Activated naive CD8-positive, alpha-beta T cell treated with anti-CD3 and anti-CD28 coated beads, Interleukin-2, amount 10 ng/mL, durations not matched to agents 7 days and 5 days (primary cell): ENCODE measurements around the gene TRPC3. TPM values are rescaled to one million over a fixed set of nuclear protein-coding genes. Genes with fewer than 3 reads are reported as not detected.

ENCODE experiments used
- ATAC-seq: fragments of 150-1000 bp; cut with Tn5 transposase; one replicate; pipeline ENCODE4 v1.10.0; 2021; ENCODE audit warnings: low read depth, moderate library complexity
- POLR2A ChIA-PET: fragments of 350-600 bp; sonication (Branson Sonifier 250); formaldehyde crosslinking; loops from one replicate; lab custom pipeline; 2021; ENCODE audit warnings: antibody characterized with exemption; lab: Charles Lee
- DNase-seq: peaks from one replicate; pipeline ENCODE4 v3.0.0; 2021
- H3K27ac Mint-ChIP-seq: one replicate; pipeline ENCODE4 v1.8.0; 2022; ENCODE audit warnings: mild to moderate bottlenecking, mixed read lengths
- H3K27me3 Mint-ChIP-seq: one replicate; pipeline ENCODE4 v1.8.0; 2022; ENCODE audit warnings: mild to moderate bottlenecking, moderate library complexity, mixed read lengths
- H3K36me3 Mint-ChIP-seq: one replicate; pipeline ENCODE4 v1.8.0; 2021; ENCODE audit warnings: mild to moderate bottlenecking, mixed read lengths
- H3K4me1 Mint-ChIP-seq: one replicate; pipeline ENCODE4 v1.8.0; 2021; ENCODE audit warnings: mixed read lengths
- H3K4me3 Mint-ChIP-seq: one replicate; pipeline ENCODE4 v1.8.0; 2022; ENCODE audit warnings: mild to moderate bottlenecking, moderate library complexity, mixed read lengths
- H3K9me3 Mint-ChIP-seq: one replicate; pipeline ENCODE4 v1.8.0; 2021; ENCODE audit warnings: mixed read lengths
- total RNA-seq, 2 experiments: library from RNA; stranded (reverse); gene quantifications; one replicate each; pipeline ENCODE4 v1.2.3, GENCODE V29; 2021

TRPC3 gene
- total RNA-seq, 2 experiments from 2014 or later: 0.34 to 0.55 TPM

- Mint-ChIP-seq H3K27me3 (peaks cover 53% of the 10 kb centered on the region), H3K4me3 (no peak overlapping the region), H3K9me3 (no peaks in the 10 kb centered on the region), H3K36me3 (no peaks in the 10 kb centered on the region), H3K4me1 (no peaks in the 10 kb centered on the region), H3K27ac (no peak overlapping the region)
- ATAC-seq (no peak), DNase-seq (no peak)
- POLR2A ChIA-PET: interaction anchor here (0.5 kb wide), 1 partner anchor 22 kb away, joined by 5 read pairs; no protein-coding TSS in a partner anchor
Observed at GRCh38 chr4:121879135-121879534, 72.7 kb downstream of the TRPC3 start.

GRCh38 chr4:121877041-121877773 is 74.7 kb downstream of the TRPC3 start:
- H3K27ac Mint-ChIP-seq: no peak overlapping the region
- peaks cover 7% of the 10 kb centered on the region for H3K4me1 Mint-ChIP-seq
- H3K9me3 Mint-ChIP-seq: no peaks in the 10 kb centered on the region
- H3K4me3 Mint-ChIP-seq: no peak overlapping the region
- POLR2A ChIA-PET: no interaction called here
- DNase-seq (no peak), ATAC-seq (no peak)
- no peaks in the 10 kb centered on the region for H3K36me3 Mint-ChIP-seq
- peaks cover 52% of the 10 kb centered on the region for H3K27me3 Mint-ChIP-seq

- ATAC-seq (no peak), DNase-seq (no peak)
- Mint-ChIP-seq H3K27ac (no peak overlapping the region), H3K9me3 (no peaks in the 10 kb centered on the region), H3K27me3 (peaks cover 42% of the 10 kb centered on the region), H3K4me3 (no peak overlapping the region), H3K4me1 (peaks cover 7% of the 10 kb centered on the region), H3K36me3 (no peaks in the 10 kb centered on the region)
- POLR2A ChIA-PET: no interaction called here
Observed at GRCh38 chr4:121876070-121876469, 75.8 kb downstream of the TRPC3 start.

GRCh38 chr4:121875652-121876051 is 76.2 kb downstream of the TRPC3 start:
- peaks cover 11% of the 10 kb centered on the region for H3K4me1 Mint-ChIP-seq
- H3K36me3 Mint-ChIP-seq: no peaks in the 10 kb centered on the region
- peaks cover 39% of the 10 kb centered on the region for H3K27me3 Mint-ChIP-seq
- H3K4me3 Mint-ChIP-seq: no peak overlapping the region
- H3K9me3 Mint-ChIP-seq: no peaks in the 10 kb centered on the region
- ATAC-seq (no peak), DNase-seq (no peak)
- no peak overlapping the region for H3K27ac Mint-ChIP-seq
- POLR2A ChIA-PET: no interaction called here

- POLR2A ChIA-PET: interaction anchor here (0.7 kb wide), 1 partner anchor 282 kb away, joined by 4 read pairs; no protein-coding TSS in a partner anchor
- Mint-ChIP-seq H3K4me1 (peaks cover 18% of the 10 kb centered on the region), H3K27me3 (peaks cover 24% of the 10 kb centered on the region), H3K9me3 (no peaks in the 10 kb centered on the region), H3K36me3 (no peaks in the 10 kb centered on the region), H3K4me3 (no peak overlapping the region), H3K27ac (no peak overlapping the region)
- DNase-seq: no peak
- no peak for ATAC-seq
Observed at GRCh38 chr4:121873604-121874003, 78.3 kb downstream of the TRPC3 start.

GRCh38 chr4:121869841-121870822 is 81.7 kb downstream of the TRPC3 start, which contains the start of gene BBS7:
Gene BBS7 (minus strand): TSS chr4:121870474. CDS start chr4:121870313, 161 bp downstream.
- Mint-ChIP-seq H3K4me1 (peaks cover 20% of the 10 kb centered on the region), H3K4me3 (peak within 1 kb of the TSS; percentile 98), H3K9me3 (no peaks in the 10 kb centered on the region), H3K27me3 (peaks cover 14% of the 10 kb centered on the region), H3K27ac (peak within 1 kb of the TSS; percentile 85), H3K36me3 (peaks cover 19% of the 10 kb centered on the region)
- DNase-seq: peak; percentile 96
- ATAC-seq: peak; percentile 98
- POLR2A ChIA-PET: interaction anchor here (0.9 to 1.3 kb wide), 4 partner anchors 30 to 174 kb away, joined by 3 to 4 read pairs (median 4); partner anchors contain the start of genes ANXA5 and EXOSC9

GRCh38 chr4:121863799-121864198 is 88.1 kb downstream of the TRPC3 start:
- no peak for ATAC-seq
- Mint-ChIP-seq H3K27ac (no peak overlapping the region), H3K4me1 (peaks cover 5% of the 10 kb centered on the region), H3K9me3 (no peaks in the 10 kb centered on the region), H3K4me3 (no peak overlapping the region), H3K36me3 (peaks cover 26% of the 10 kb centered on the region), H3K27me3 (no peaks in the 10 kb centered on the region)
- no peak for DNase-seq
- POLR2A ChIA-PET: no interaction called here

- POLR2A ChIA-PET: no interaction called here
- Mint-ChIP-seq H3K27me3 (no peaks in the 10 kb centered on the region), H3K36me3 (peaks cover 16% of the 10 kb centered on the region), H3K4me1 (peaks cover 2% of the 10 kb centered on the region), H3K27ac (no peak overlapping the region), H3K9me3 (no peaks in the 10 kb centered on the region), H3K4me3 (no peak overlapping the region)
- DNase-seq (no peak), ATAC-seq (no peak)
Observed at GRCh38 chr4:121861426-121861825, 90.4 kb downstream of the TRPC3 start.

GRCh38 chr4:121860121-121860520 is 91.7 kb downstream of the TRPC3 start:
- no peak for DNase-seq
- no peak for ATAC-seq
- POLR2A ChIA-PET: no interaction called here
- Mint-ChIP-seq H3K9me3 (no peaks in the 10 kb centered on the region), H3K27ac (no peak overlapping the region), H3K4me3 (no peak overlapping the region), H3K36me3 (peaks cover 7% of the 10 kb centered on the region), H3K27me3 (no peaks in the 10 kb centered on the region), H3K4me1 (peaks cover 2% of the 10 kb centered on the region)

- Mint-ChIP-seq H3K4me1 (no peaks in the 10 kb centered on the region), H3K27me3 (no peaks in the 10 kb centered on the region), H3K27ac (no peak overlapping the region), H3K9me3 (no peaks in the 10 kb centered on the region), H3K36me3 (peaks cover 10% of the 10 kb centered on the region), H3K4me3 (no peak overlapping the region)
- POLR2A ChIA-PET: no interaction called here
- ATAC-seq: no peak
- no peak for DNase-seq
Observed at GRCh38 chr4:121851354-121851753, 100.5 kb downstream of the TRPC3 start.

- ATAC-seq (no peak), DNase-seq (no peak)
- H3K36me3 Mint-ChIP-seq: peaks cover 13% of the 10 kb centered on the region
- H3K4me3 Mint-ChIP-seq: no peak overlapping the region
- no peaks in the 10 kb centered on the region for H3K4me1 Mint-ChIP-seq
- H3K27ac Mint-ChIP-seq: no peak overlapping the region
- H3K9me3 Mint-ChIP-seq: no peaks in the 10 kb centered on the region
- H3K27me3 Mint-ChIP-seq: no peaks in the 10 kb centered on the region
- POLR2A ChIA-PET: no interaction called here
Observed at GRCh38 chr4:121846662-121847061, 105.2 kb downstream of the TRPC3 start.

- POLR2A ChIA-PET: no interaction called here
- H3K4me1 Mint-ChIP-seq: no peaks in the 10 kb centered on the region
- peaks cover 1% of the 10 kb centered on the region for H3K9me3 Mint-ChIP-seq
- no peaks in the 10 kb centered on the region for H3K27me3 Mint-ChIP-seq
- DNase-seq (no peak), ATAC-seq (no peak)
- H3K27ac Mint-ChIP-seq: no peak overlapping the region
- no peak overlapping the region for H3K4me3 Mint-ChIP-seq
- peaks cover 22% of the 10 kb centered on the region for H3K36me3 Mint-ChIP-seq
Observed at GRCh38 chr4:121842862-121843261, 109.0 kb downstream of the TRPC3 start.

- H3K27me3 Mint-ChIP-seq: no peaks in the 10 kb centered on the region
- ATAC-seq (no peak), DNase-seq (no peak)
- no peak overlapping the region for H3K27ac Mint-ChIP-seq
- no peak overlapping the region for H3K4me3 Mint-ChIP-seq
- peaks cover 24% of the 10 kb centered on the region for H3K36me3 Mint-ChIP-seq
- no peaks in the 10 kb centered on the region for H3K4me1 Mint-ChIP-seq
- POLR2A ChIA-PET: no interaction called here
- H3K9me3 Mint-ChIP-seq: peaks cover 1% of the 10 kb centered on the region
Observed at GRCh38 chr4:121838136-121838535, 113.7 kb downstream of the TRPC3 start.
